ENCODE measurements around the gene FAM3D.

GRCh38 chr3:58591517-58592510 lies 74.8 kb downstream of the FAM3D start:
- TF ChIP-seq CTCF (IDR thresholded peaks at IDR 0.05), result no peak
- no peak for TF ChIP-seq POLR2AphosphoS5 (IDR thresholded peaks at IDR 0.05)
- TF ChIP-seq EP300 (IDR thresholded peaks at IDR 0.05), result no peak
